ENCODE data around the gene ST8SIA2.
A peak's percentile ranks its signal among the peaks of the same experiment; 100 is the strongest.

ST8SIA2 gene

DNA sequence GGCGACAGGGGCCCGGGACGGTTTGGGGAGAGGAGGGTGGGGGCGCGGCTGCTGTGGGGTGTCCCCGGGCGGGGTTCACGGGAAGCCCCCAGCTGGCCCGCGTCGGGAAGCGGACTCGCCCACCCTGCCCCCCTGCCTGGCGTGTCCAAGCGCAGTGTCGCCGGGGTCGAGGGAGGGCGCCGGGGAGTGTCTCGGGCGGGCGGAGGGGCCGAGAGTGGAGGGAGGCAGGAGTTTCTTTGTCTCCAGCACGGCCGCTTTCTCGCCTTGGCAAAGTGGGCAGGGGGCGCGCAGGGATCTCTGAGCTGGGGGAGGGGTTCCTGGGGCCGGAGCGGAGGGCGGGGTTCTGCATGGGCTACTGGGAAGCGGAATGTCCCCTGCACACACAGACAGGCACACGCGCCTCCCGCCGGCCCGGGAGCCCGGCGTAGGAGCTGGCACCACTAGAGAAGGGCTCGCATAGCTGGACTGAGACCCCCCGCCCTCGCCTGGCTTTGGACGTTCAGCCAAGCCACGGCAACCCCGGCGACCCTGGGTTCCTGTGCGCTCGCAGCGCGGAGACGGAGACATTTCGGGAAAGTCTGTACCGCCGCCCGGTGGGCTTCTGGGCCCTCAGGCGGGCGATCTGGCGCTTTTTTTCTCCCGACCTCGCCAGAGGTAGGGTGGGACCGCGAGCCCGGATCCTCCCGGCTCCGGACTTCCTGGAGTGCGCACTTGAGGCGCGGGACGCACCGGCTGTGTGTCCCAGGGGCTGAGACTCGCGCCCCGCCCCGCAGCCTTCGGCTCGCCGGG lies 822 bp downstream of the ST8SIA2 start:
- Histone ChIP-seq H3F3A (ENCODE audit: low read depth) (no peaks in the 10 kb centered on the region), H3K4me1 (ENCODE audit: insufficient read depth, low read length, poor library complexity, severe bottlenecking) (no peaks in the 10 kb centered on the region), H3K4me3 (ENCODE audit: low read length, poor library complexity, severe bottlenecking) (peak overlapping the region; percentile 64), H3K36me3 (ENCODE audit: insufficient read depth, low read length) (no peaks in the 10 kb centered on the region), H3K27me3 (ENCODE audit: insufficient read depth, low read length, poor library complexity, severe bottlenecking) (peaks cover 30% of the 10 kb centered on the region), H3K79me2 (ENCODE audit: insufficient read depth, low read length) (no peaks in the 10 kb centered on the region), H4K20me1 (ENCODE audit: insufficient read depth, low read length, poor library complexity, severe bottlenecking) (no peaks in the 10 kb centered on the region), H3K9ac (ENCODE audit: low read depth, low read length, poor library complexity, severe bottlenecking) (peak overlapping the region; percentile 38), H3K4me2 (ENCODE audit: low read depth, low read length, poor library complexity, severe bottlenecking) (peak overlapping the region; percentile 50), H3K9me3 (ENCODE audit: insufficient read depth, low read depth, low read length) (no peaks in the 10 kb centered on the region), H3K9me2 (replicated peaks; ENCODE audit: low read depth, low read length) (no peaks in the 10 kb centered on the region), H2AFZ (ENCODE audit: low read length) (peak overlapping the region; percentile 10; the same call in 1 of the 2 replicates)
- TF ChIP-seq, protein P1, sequence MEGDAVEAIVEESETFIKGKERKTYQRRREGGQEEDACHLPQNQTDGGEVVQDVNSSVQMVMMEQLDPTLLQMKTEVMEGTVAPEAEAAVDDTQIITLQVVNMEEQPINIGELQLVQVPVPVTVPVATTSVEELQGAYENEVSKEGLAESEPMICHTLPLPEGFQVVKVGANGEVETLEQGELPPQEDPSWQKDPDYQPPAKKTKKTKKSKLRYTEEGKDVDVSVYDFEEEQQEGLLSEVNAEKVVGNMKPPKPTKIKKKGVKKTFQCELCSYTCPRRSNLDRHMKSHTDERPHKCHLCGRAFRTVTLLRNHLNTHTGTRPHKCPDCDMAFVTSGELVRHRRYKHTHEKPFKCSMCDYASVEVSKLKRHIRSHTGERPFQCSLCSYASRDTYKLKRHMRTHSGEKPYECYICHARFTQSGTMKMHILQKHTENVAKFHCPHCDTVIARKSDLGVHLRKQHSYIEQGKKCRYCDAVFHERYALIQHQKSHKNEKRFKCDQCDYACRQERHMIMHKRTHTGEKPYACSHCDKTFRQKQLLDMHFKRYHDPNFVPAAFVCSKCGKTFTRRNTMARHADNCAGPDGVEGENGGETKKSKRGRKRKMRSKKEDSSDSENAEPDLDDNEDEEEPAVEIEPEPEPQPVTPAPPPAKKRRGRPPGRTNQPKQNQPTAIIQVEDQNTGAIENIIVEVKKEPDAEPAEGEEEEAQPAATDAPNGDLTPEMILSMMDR (conservative IDR thresholded peaks at IDR 0.05; ENCODE audit: low read length): no peak
- TF ChIP-seq EZH2phosphoT487 (IDR thresholded peaks at IDR 0.05; ENCODE audit: borderline replicate concordance): no peak

DNA sequence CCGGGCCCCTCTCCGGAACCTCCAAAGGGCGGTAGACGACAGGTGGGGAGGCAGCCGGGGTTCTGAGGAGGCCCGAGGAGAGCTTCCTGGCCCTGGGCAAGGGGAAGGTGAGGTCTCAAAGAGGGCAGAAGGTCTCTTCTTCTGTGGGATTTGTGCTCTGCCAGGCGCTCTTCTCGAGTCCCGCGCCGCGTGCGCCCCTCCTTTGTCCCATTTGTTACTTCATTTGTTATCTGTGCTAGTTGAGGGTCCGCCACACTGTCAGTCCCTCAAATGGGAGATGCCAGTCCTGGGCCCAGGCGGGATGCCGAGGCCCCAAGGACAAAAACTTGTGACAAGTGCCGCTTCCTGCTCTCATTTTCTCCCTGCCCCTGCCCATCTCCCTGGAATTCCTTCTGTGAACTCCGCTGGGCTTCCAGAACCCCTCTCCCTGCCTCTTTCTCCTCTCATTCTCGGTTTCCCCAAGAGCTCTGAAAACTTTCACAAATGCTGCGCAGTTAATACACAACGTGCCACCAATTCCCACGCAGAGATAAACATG lies 1.5 kb downstream of the ST8SIA2 start:
- Histone ChIP-seq H3K79me2 (ENCODE audit: insufficient read depth, low read length) (no peaks in the 10 kb centered on the region), H3K9ac (ENCODE audit: low read depth, low read length, poor library complexity, severe bottlenecking) (no peak overlapping the region), H2AFZ (ENCODE audit: low read length) (no peak overlapping the region; the same call in 1 of the 2 replicates), H3K27me3 (ENCODE audit: insufficient read depth, low read length, poor library complexity, severe bottlenecking) (peaks cover 30% of the 10 kb centered on the region), H3K4me2 (ENCODE audit: low read depth, low read length, poor library complexity, severe bottlenecking) (peak overlapping the region; percentile 50), H4K20me1 (ENCODE audit: insufficient read depth, low read length, poor library complexity, severe bottlenecking) (no peaks in the 10 kb centered on the region), H3K4me3 (ENCODE audit: low read length, poor library complexity, severe bottlenecking) (peak overlapping the region; percentile 64), H3K36me3 (ENCODE audit: insufficient read depth, low read length) (no peaks in the 10 kb centered on the region), H3K9me3 (ENCODE audit: insufficient read depth, low read depth, low read length) (no peaks in the 10 kb centered on the region), H3F3A (ENCODE audit: low read depth) (no peaks in the 10 kb centered on the region), H3K4me1 (ENCODE audit: insufficient read depth, low read length, poor library complexity, severe bottlenecking) (no peaks in the 10 kb centered on the region), H3K9me2 (replicated peaks; ENCODE audit: low read depth, low read length) (no peaks in the 10 kb centered on the region)
- TF ChIP-seq, protein P1 (conservative IDR thresholded peaks at IDR 0.05; ENCODE audit: low read length): no peak
- TF ChIP-seq EZH2phosphoT487 (IDR thresholded peaks at IDR 0.05; ENCODE audit: borderline replicate concordance): no peak

DNA sequence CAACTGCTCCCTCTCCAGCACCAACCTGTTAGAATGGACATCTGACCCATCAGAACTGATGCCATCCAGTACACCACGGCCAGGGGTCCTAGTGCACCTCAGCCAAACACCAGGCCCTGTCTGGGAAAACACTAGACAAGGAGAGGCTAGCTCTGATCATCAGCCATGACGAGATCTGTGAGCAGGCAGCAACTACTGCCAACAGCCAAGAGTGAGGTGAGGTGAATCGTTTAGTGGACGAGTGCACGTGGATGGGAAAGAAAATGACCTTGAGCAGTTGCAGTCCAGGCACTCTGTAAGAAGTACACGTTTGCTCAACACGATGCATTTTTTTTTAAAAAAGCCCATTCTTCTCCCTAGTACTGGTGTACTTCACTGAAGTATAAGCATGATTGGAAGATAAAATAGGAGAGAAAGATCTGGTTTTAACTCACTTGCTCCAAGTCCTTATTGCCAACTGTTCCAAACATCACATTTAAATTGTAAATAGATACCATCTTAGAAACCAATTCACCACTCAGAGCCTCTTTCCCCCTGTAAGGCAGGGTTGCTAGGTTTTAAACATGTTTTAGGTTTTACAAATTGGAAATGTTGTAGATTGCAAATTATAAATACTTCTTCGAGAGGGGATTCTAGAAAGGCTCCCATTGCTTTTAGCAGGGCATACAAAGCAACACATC lies 5.7 kb downstream of the ST8SIA2 start:
- H3K36me3 ChIP-seq (ENCODE audit: insufficient read depth, low read length): no peaks in the 10 kb centered on the region
- TF ChIP-seq, protein P1 (conservative IDR thresholded peaks at IDR 0.05; ENCODE audit: low read length): no peak
- TF ChIP-seq EZH2phosphoT487 (IDR thresholded peaks at IDR 0.05; ENCODE audit: borderline replicate concordance): no peak

More for the DNA sequence above, 5.7 kb downstream of the ST8SIA2 start:
- Histone ChIP-seq H3K9me2 (replicated peaks; ENCODE audit: low read depth, low read length) (no peaks in the 10 kb centered on the region), H3F3A (ENCODE audit: low read depth) (no peaks in the 10 kb centered on the region), H2AFZ (ENCODE audit: low read length) (no peak overlapping the region), H3K4me1 (ENCODE audit: insufficient read depth, low read length, poor library complexity, severe bottlenecking) (no peaks in the 10 kb centered on the region), H3K4me3 (ENCODE audit: low read length, poor library complexity, severe bottlenecking) (no peak overlapping the region), H3K9ac (ENCODE audit: low read depth, low read length, poor library complexity, severe bottlenecking) (no peak overlapping the region), H3K79me2 (ENCODE audit: insufficient read depth, low read length) (no peaks in the 10 kb centered on the region), H3K27me3 (ENCODE audit: insufficient read depth, low read length, poor library complexity, severe bottlenecking) (peaks cover 11% of the 10 kb centered on the region), H3K9me3 (ENCODE audit: insufficient read depth, low read depth, low read length) (no peaks in the 10 kb centered on the region), H3K4me2 (ENCODE audit: low read depth, low read length, poor library complexity, severe bottlenecking) (no peak overlapping the region), H4K20me1 (ENCODE audit: insufficient read depth, low read length, poor library complexity, severe bottlenecking) (no peaks in the 10 kb centered on the region)

All from Loucy (cell line).